Activated B cell treated with CpG ODN at 0.5 μM for 24 hours (primary cell): ENCODE measurements around the gene SPARC. TPM values are rescaled to one million over a fixed set of nuclear protein-coding genes. Genes with fewer than 3 reads are reported as not detected.

ENCODE experiments used
- ATAC-seq: fragments of 200-7000 bp; cut with Tn5 transposase; one replicate; pipeline ENCODE4 v1.10.0; 2021; ENCODE audit warnings: low read depth, mild to moderate bottlenecking, moderate library complexity
- CTCF ChIA-PET: fragments of 350-600 bp; sonication (Branson Sonifier 250); formaldehyde crosslinking; loops from one replicate; lab custom pipeline; 2021; ENCODE audit warnings: antibody characterized with exemption; lab: Charles Lee
- POLR2A ChIA-PET: fragments of 350-600 bp; sonication (Branson Sonifier 250); formaldehyde crosslinking; loops from one replicate; lab custom pipeline; 2021; ENCODE audit warnings: antibody characterized with exemption; lab: Charles Lee
- DNase-seq: peaks from one replicate; pipeline ENCODE4 v3.0.0; 2022
- H3K27ac Mint-ChIP-seq: one replicate; pipeline ENCODE4 v1.8.0; 2020; ENCODE audit warnings: mixed read lengths
- H3K27me3 Mint-ChIP-seq: one replicate; pipeline ENCODE4 v1.8.0; 2021; ENCODE audit warnings: mixed read lengths
- H3K36me3 Mint-ChIP-seq: one replicate; pipeline ENCODE4 v1.8.0; 2021; ENCODE audit warnings: low read depth, mixed read lengths
- H3K4me1 Mint-ChIP-seq: one replicate; pipeline ENCODE4 v1.8.0; 2021; ENCODE audit warnings: mixed read lengths
- H3K4me3 Mint-ChIP-seq: one replicate; pipeline ENCODE4 v1.8.0; 2020; ENCODE audit warnings: mild to moderate bottlenecking, mixed read lengths
- H3K9me3 Mint-ChIP-seq: one replicate; pipeline ENCODE4 v1.8.0; 2020; ENCODE audit warnings: mixed read lengths
- intact Hi-C: fragments of 100-400 bp; cut with micrococcal nuclease; formaldehyde crosslinking; loops from one replicate; pipeline ENCODE4 v1.15.1; 2024
- total RNA-seq: library from RNA; stranded (reverse); gene quantifications from 2 replicates; pipeline ENCODE4 v1.2.3, GENCODE V29; 2022
- TF ChIP-seq, protein P1 (sequence below): fragments of 200-600 bp; IDR thresholded peaks from one replicate; pipeline ENCODE4 v1.8.0; 2022; ENCODE audit warnings: antibody characterized with exemption, mild to moderate bottlenecking

The SPARC gene
- total RNA-seq, 1 donor from 2014 or later, result not detected

DNA sequence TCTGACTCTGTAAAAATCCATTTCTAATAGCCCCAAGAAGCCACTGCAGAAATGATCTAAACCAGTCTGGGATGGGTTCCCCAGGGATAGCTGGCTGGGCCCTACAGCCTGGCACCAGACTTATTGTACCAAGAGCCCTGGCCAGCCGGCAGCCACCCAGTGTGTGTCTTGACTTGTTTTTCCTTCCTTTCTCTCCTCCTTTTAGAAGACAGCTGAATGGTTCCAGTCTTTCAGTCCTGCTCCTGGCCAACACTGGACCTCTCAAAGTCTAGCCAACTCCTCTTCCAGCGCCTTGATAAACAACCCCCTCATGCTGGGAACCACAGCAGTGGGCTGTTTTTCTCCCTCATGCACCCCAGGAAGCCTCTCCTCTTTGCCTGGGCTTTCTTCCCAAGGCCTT lies 37.6 kb upstream of the SPARC start:
- ChIA-PET POLR2A (no interaction called here), CTCF (no interaction called here)
- Mint-ChIP-seq H3K27me3 (no peaks in the 10 kb centered on the region), H3K4me3 (no peak overlapping the region), H3K27ac (no peak overlapping the region), H3K36me3 (peaks cover 2% of the 10 kb centered on the region), H3K4me1 (peaks cover 30% of the 10 kb centered on the region), H3K9me3 (peaks cover 2% of the 10 kb centered on the region)
- intact Hi-C loops, result loop anchor here (5.0 kb wide), 1 partner anchor 33 kb away; the partner anchor contains the start of gene ATOX1
- ATAC-seq (no peak), DNase-seq (no peak)
- TF ChIP-seq, protein P1, sequence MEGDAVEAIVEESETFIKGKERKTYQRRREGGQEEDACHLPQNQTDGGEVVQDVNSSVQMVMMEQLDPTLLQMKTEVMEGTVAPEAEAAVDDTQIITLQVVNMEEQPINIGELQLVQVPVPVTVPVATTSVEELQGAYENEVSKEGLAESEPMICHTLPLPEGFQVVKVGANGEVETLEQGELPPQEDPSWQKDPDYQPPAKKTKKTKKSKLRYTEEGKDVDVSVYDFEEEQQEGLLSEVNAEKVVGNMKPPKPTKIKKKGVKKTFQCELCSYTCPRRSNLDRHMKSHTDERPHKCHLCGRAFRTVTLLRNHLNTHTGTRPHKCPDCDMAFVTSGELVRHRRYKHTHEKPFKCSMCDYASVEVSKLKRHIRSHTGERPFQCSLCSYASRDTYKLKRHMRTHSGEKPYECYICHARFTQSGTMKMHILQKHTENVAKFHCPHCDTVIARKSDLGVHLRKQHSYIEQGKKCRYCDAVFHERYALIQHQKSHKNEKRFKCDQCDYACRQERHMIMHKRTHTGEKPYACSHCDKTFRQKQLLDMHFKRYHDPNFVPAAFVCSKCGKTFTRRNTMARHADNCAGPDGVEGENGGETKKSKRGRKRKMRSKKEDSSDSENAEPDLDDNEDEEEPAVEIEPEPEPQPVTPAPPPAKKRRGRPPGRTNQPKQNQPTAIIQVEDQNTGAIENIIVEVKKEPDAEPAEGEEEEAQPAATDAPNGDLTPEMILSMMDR, result no peak

- H3K9me3 Mint-ChIP-seq, result no peaks in the 10 kb centered on the region
- TF ChIP-seq, protein P1, result no peak
- ChIA-PET POLR2A (interaction anchor here (0.9 to 3.1 kb wide), 4 partner anchors 19 to 60 kb away, joined by 3 to 33 read pairs (median 4); partner anchors contain the start of gene G3BP1), CTCF (interaction anchor here (1.5 to 5.7 kb wide), 3 partner anchors 17 to 64 kb away, joined by 5 to 36 read pairs (median 8); no protein-coding TSS in a partner anchor)
- DNase-seq, result no peak
- no peaks in the 10 kb centered on the region for H3K27me3 Mint-ChIP-seq
- intact Hi-C loops, result loop anchor here (5.0 kb wide), 1 partner anchor 35 kb away; the partner anchor contains the start of gene ATOX1
- no peak for ATAC-seq
- H3K4me3 Mint-ChIP-seq, result no peak overlapping the region
- no peaks in the 10 kb centered on the region for H3K36me3 Mint-ChIP-seq
- no peak overlapping the region for H3K27ac Mint-ChIP-seq
- H3K4me1 Mint-ChIP-seq, result peaks cover 30% of the 10 kb centered on the region
These were observed 35.8 kb upstream of the SPARC start for GRCh38 chr5:151722546-151722945.

- no peak overlapping the region for H3K4me3 Mint-ChIP-seq
- intact Hi-C loops, result loop anchor here (1.0 to 5.0 kb wide), 5 partner anchors 18 to 144 kb away; partner anchors contain the start of genes ATOX1 and G3BP1
- no peaks in the 10 kb centered on the region for H3K27me3 Mint-ChIP-seq
- DNase-seq, result no peak
- ChIA-PET CTCF (interaction anchor here (1.2 to 5.7 kb wide), 6 partner anchors 18 to 70 kb away, joined by 3 to 36 read pairs (median 5); no protein-coding TSS in a partner anchor), POLR2A (interaction anchor here (0.8 to 3.1 kb wide), 9 partner anchors 9 to 275 kb away, joined by 3 to 33 read pairs (median 4); partner anchors contain the start of genes G3BP1 and SLC36A1)
- ATAC-seq, result peak; percentile 36
- peaks cover 30% of the 10 kb centered on the region for H3K4me1 Mint-ChIP-seq
- TF ChIP-seq, protein P1, result no peak
- peak overlapping the region; percentile 84 for H3K27ac Mint-ChIP-seq
- no peaks in the 10 kb centered on the region for H3K9me3 Mint-ChIP-seq
- H3K36me3 Mint-ChIP-seq, result no peaks in the 10 kb centered on the region
These were observed 35.2 kb upstream of the SPARC start for GRCh38 chr5:151721812-151722391.

GRCh38 chr5:151721087-151721646 lies 34.5 kb upstream of the SPARC start:
- H3K36me3 Mint-ChIP-seq, result no peaks in the 10 kb centered on the region
- ATAC-seq (peak; percentile 96), DNase-seq (no peak)
- ChIA-PET POLR2A (interaction anchor here (0.5 to 3.1 kb wide), 11 partner anchors 9 to 510 kb away, joined by 3 to 33 read pairs (median 4); partner anchors contain the start of genes G3BP1 and SLC36A1), CTCF (interaction anchor here (0.8 to 5.7 kb wide), 8 partner anchors 19 to 69 kb away, joined by 3 to 36 read pairs (median 5); no protein-coding TSS in a partner anchor)
- peak overlapping the region; percentile 36 for H3K4me3 Mint-ChIP-seq
- intact Hi-C loops, result loop anchor here (1.0 to 5.0 kb wide), 5 partner anchors 19 to 143 kb away; partner anchors contain the start of genes ATOX1 and G3BP1
- no peaks in the 10 kb centered on the region for H3K9me3 Mint-ChIP-seq
- no peaks in the 10 kb centered on the region for H3K27me3 Mint-ChIP-seq
- peak overlapping the region; percentile 84 for H3K27ac Mint-ChIP-seq
- peaks cover 30% of the 10 kb centered on the region for H3K4me1 Mint-ChIP-seq
- TF ChIP-seq, protein P1, result no peak
